Stimulated activated naive B cell treated with anti-CD40 and anti-IgM and Interleukin-4, amounts not matched to agents 10 μg/mL and 1 μg/mL and 100 μg/mL, for 72 hours (primary cell): Measurements from ENCODE around the gene GABRR2.

Experiments
- ATAC-seq, 2 donors: fragments of 150-1000 bp; cut with Tn5 transposase; replicated peaks; 2 replicates each; pipeline ENCODE4 v1.10.0; 2021; ENCODE audit warnings: moderate library complexity in 1 of 2
- DNase-seq: peaks from one replicate; pipeline ENCODE4 v3.0.0; 2021
- H3K27ac Mint-ChIP-seq: one replicate; pipeline ENCODE4 v1.8.0; 2022; ENCODE audit warnings: mild to moderate bottlenecking, mixed read lengths
- H3K27me3 Mint-ChIP-seq, 2 donors: one replicate each; pipeline ENCODE4 v1.8.0; 2022; ENCODE audit warnings: mixed read lengths in 2 of 2
- H3K36me3 Mint-ChIP-seq, 2 donors: one replicate each; pipeline ENCODE4 v1.8.0; 2022; ENCODE audit warnings: mixed read lengths in 2 of 2, mild to moderate bottlenecking in 1 of 2
- H3K4me1 Mint-ChIP-seq, 2 donors: one replicate each; pipeline ENCODE4 v1.8.0; 2022; ENCODE audit warnings: mixed read lengths in 2 of 2, mild to moderate bottlenecking in 1 of 2
- H3K4me3 Mint-ChIP-seq, 2 donors: one replicate each; pipeline ENCODE4 v1.8.0; 2022; ENCODE audit warnings: mild to moderate bottlenecking in 2 of 2, mixed read lengths in 2 of 2, moderate library complexity in 1 of 2
- H3K9me3 Mint-ChIP-seq, 2 donors: one replicate each; pipeline ENCODE4 v1.8.0; 2022; ENCODE audit warnings: mixed read lengths in 2 of 2, mild to moderate bottlenecking in 1 of 2

The GABRR2 gene

GRCh38 chr6:89270951-89271721, 44.0 kb downstream of the GABRR2 start:
- DNase-seq = no peak
- ATAC-seq = peak; percentile 73 to 87
- Mint-ChIP-seq H3K9me3 (no peaks in the 10 kb centered on the region), H3K4me3 (peak overlapping the region; percentile 14 to 65), H3K27me3 (no peaks in the 10 kb centered on the region), H3K36me3 (no peaks in the 10 kb centered on the region), H3K4me1 (peaks cover 10 to 15% of the 10 kb centered on the region in 2 donors), H3K27ac (peak overlapping the region; percentile 32)

GRCh38 chr6:89269981-89270380, 45.1 kb downstream of the GABRR2 start:
- H3K27me3 Mint-ChIP-seq = no peaks in the 10 kb centered on the region
- H3K4me1 Mint-ChIP-seq = peaks cover 10 to 15% of the 10 kb centered on the region in 2 donors
- no peak overlapping the region for H3K27ac Mint-ChIP-seq
- H3K9me3 Mint-ChIP-seq = no peaks in the 10 kb centered on the region
- H3K4me3 Mint-ChIP-seq = no peak overlapping the region
- ATAC-seq = no peak
- DNase-seq = no peak
- H3K36me3 Mint-ChIP-seq = no peaks in the 10 kb centered on the region

GRCh38 chr6:89269252-89269651, 45.8 kb downstream of the GABRR2 start:
- no peak for DNase-seq
- Mint-ChIP-seq H3K27me3 (no peaks in the 10 kb centered on the region), H3K9me3 (no peaks in the 10 kb centered on the region), H3K27ac (no peak overlapping the region), H3K4me3 (no peak overlapping the region), H3K36me3 (no peaks in the 10 kb centered on the region), H3K4me1 (peaks cover 10 to 15% of the 10 kb centered on the region in 2 donors)
- no peak for ATAC-seq

GRCh38 chr6:89268776-89269175, 46.3 kb downstream of the GABRR2 start:
- no peaks in the 10 kb centered on the region for H3K27me3 Mint-ChIP-seq
- no peak overlapping the region for H3K27ac Mint-ChIP-seq
- no peak overlapping the region for H3K4me3 Mint-ChIP-seq
- no peaks in the 10 kb centered on the region for H3K9me3 Mint-ChIP-seq
- ATAC-seq = no peak
- H3K4me1 Mint-ChIP-seq = peaks cover 10 to 15% of the 10 kb centered on the region in 2 donors
- no peaks in the 10 kb centered on the region for H3K36me3 Mint-ChIP-seq
- no peak for DNase-seq

- H3K4me1 Mint-ChIP-seq = peaks cover 10 to 15% of the 10 kb centered on the region in 2 donors
- DNase-seq = no peak
- H3K9me3 Mint-ChIP-seq = no peaks in the 10 kb centered on the region
- ATAC-seq = no peak
- no peaks in the 10 kb centered on the region for H3K36me3 Mint-ChIP-seq
- no peak overlapping the region for H3K27ac Mint-ChIP-seq
- H3K27me3 Mint-ChIP-seq = no peaks in the 10 kb centered on the region
- no peak overlapping the region for H3K4me3 Mint-ChIP-seq
These were observed 47.2 kb downstream of the GABRR2 start for GRCh38 chr6:89267918-89268317.

- H3K36me3 Mint-ChIP-seq = no peaks in the 10 kb centered on the region
- DNase-seq = no peak
- peaks cover 4 to 16% of the 10 kb centered on the region in 2 donors for H3K4me1 Mint-ChIP-seq
- H3K4me3 Mint-ChIP-seq = no peak overlapping the region
- no peak for ATAC-seq
- no peak overlapping the region for H3K27ac Mint-ChIP-seq
- no peaks in the 10 kb centered on the region for H3K9me3 Mint-ChIP-seq
- no peaks in the 10 kb centered on the region for H3K27me3 Mint-ChIP-seq
These were observed 50.8 kb downstream of the GABRR2 start for GRCh38 chr6:89264296-89264695.

- Mint-ChIP-seq H3K27me3 (no peaks in the 10 kb centered on the region), H3K4me3 (no peak overlapping the region), H3K27ac (no peak overlapping the region), H3K9me3 (no peaks in the 10 kb centered on the region), H3K4me1 (peaks cover 9 to 22% of the 10 kb centered on the region in 2 donors), H3K36me3 (no peaks in the 10 kb centered on the region)
- ATAC-seq = peak; percentile 44 to 51
- no peak for DNase-seq
These were observed 54.3 kb downstream of the GABRR2 start for GRCh38 chr6:89260832-89261231.

- ATAC-seq (peak; percentile 55 to 66), DNase-seq (no peak)
- no peak overlapping the region for H3K4me3 Mint-ChIP-seq
- no peaks in the 10 kb centered on the region for H3K9me3 Mint-ChIP-seq
- peaks cover 9 to 22% of the 10 kb centered on the region in 2 donors for H3K4me1 Mint-ChIP-seq
- no peaks in the 10 kb centered on the region for H3K36me3 Mint-ChIP-seq
- no peak overlapping the region for H3K27ac Mint-ChIP-seq
- no peaks in the 10 kb centered on the region for H3K27me3 Mint-ChIP-seq
These were observed 54.8 kb downstream of the GABRR2 start for GRCh38 chr6:89260310-89260709.

- peak; percentile 60 to 84 for ATAC-seq
- no peaks in the 10 kb centered on the region for H3K9me3 Mint-ChIP-seq
- no peak for DNase-seq
- peak overlapping the region; percentile 42 for H3K27ac Mint-ChIP-seq
- no peaks in the 10 kb centered on the region for H3K27me3 Mint-ChIP-seq
- no peaks in the 10 kb centered on the region for H3K36me3 Mint-ChIP-seq
- no peak overlapping the region for H3K4me3 Mint-ChIP-seq
- peaks cover 9 to 22% of the 10 kb centered on the region in 2 donors for H3K4me1 Mint-ChIP-seq
These were observed 56.2 kb downstream of the GABRR2 start for GRCh38 chr6:89258912-89259311.

- ATAC-seq = no peak
- H3K4me3 Mint-ChIP-seq = no peak overlapping the region
These were observed 57.3 kb downstream of the GABRR2 start for GRCh38 chr6:89257781-89258180.

GRCh38 chr6:89257346-89257745, 57.8 kb downstream of the GABRR2 start:
- Mint-ChIP-seq H3K4me1 (peaks cover 9 to 22% of the 10 kb centered on the region in 2 donors), H3K9me3 (no peaks in the 10 kb centered on the region), H3K36me3 (no peaks in the 10 kb centered on the region), H3K27ac (no peak overlapping the region), H3K27me3 (no peaks in the 10 kb centered on the region), H3K4me3 (no peak overlapping the region)
- no peak for DNase-seq
- ATAC-seq = no peak

More at GRCh38 chr6:89257781-89258180, 57.3 kb downstream of the GABRR2 start:
- no peak for DNase-seq
- peaks cover 9 to 22% of the 10 kb centered on the region in 2 donors for H3K4me1 Mint-ChIP-seq
- no peaks in the 10 kb centered on the region for H3K9me3 Mint-ChIP-seq
- H3K27ac Mint-ChIP-seq = no peak overlapping the region
- no peaks in the 10 kb centered on the region for H3K36me3 Mint-ChIP-seq
- H3K27me3 Mint-ChIP-seq = no peaks in the 10 kb centered on the region

- no peak overlapping the region for H3K4me3 Mint-ChIP-seq
- H3K27ac Mint-ChIP-seq = no peak overlapping the region
- H3K36me3 Mint-ChIP-seq = no peaks in the 10 kb centered on the region
- H3K9me3 Mint-ChIP-seq = no peaks in the 10 kb centered on the region
- ATAC-seq (no peak), DNase-seq (no peak)
- H3K4me1 Mint-ChIP-seq = peaks cover 7 to 15% of the 10 kb centered on the region in 2 donors
- H3K27me3 Mint-ChIP-seq = no peaks in the 10 kb centered on the region
These were observed 59.7 kb downstream of the GABRR2 start for GRCh38 chr6:89255417-89255816.

- Mint-ChIP-seq H3K4me1 (peaks cover 6 to 9% of the 10 kb centered on the region in 2 donors), H3K4me3 (no peak overlapping the region), H3K36me3 (no peaks in the 10 kb centered on the region), H3K27me3 (no peaks in the 10 kb centered on the region), H3K9me3 (no peaks in the 10 kb centered on the region), H3K27ac (no peak overlapping the region)
- ATAC-seq (no peak), DNase-seq (no peak)
These were observed 60.5 kb downstream of the GABRR2 start for GRCh38 chr6:89254569-89254968.

- Mint-ChIP-seq H3K27me3 (no peaks in the 10 kb centered on the region), H3K9me3 (no peaks in the 10 kb centered on the region), H3K36me3 (no peaks in the 10 kb centered on the region), H3K4me1 (no peaks in the 10 kb centered on the region), H3K4me3 (no peak overlapping the region), H3K27ac (no peak overlapping the region)
- DNase-seq (no peak), ATAC-seq (no peak)
These were observed 62.2 kb downstream of the GABRR2 start for GRCh38 chr6:89252907-89253306.

GRCh38 chr6:89251976-89252375, 63.1 kb downstream of the GABRR2 start:
- Mint-ChIP-seq H3K4me1 (no peaks in the 10 kb centered on the region), H3K36me3 (no peaks in the 10 kb centered on the region), H3K27ac (no peak overlapping the region), H3K4me3 (no peak overlapping the region), H3K9me3 (no peaks in the 10 kb centered on the region), H3K27me3 (no peaks in the 10 kb centered on the region)
- ATAC-seq (no peak), DNase-seq (no peak)
